ENCODE measurements around the gene GOLGA7B.
"Not testable (repeated sequence)": the region's sequence is repeated elsewhere in the genome, so short reads cannot be mapped to it uniquely, and the experiment has no call there.

Gene GOLGA7B

DNA sequence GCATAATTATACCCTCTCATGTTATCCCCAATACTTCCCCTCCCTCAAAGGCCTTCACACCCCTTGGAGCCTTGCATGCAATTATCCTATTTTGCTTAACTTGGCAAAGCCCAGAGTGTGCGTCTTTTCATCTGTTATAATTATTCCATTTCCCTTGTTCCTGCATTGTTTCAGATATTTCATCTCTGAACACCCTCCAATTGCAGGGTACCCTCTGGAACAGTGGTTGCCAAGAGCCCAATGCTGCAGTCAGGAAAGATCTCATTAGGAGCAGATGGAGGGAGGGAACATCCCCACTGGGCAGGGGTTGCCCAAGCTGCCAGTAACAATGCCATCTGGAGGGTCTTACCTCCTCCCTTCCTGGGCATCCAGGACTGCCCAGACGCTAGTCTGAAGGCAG is 18.4 kb upstream of the GOLGA7B start:
- no peak for DNase-seq (ENCODE audit: low read depth in 2 of 2)

GRCh38 chr10:97836446-97836845 is 13.2 kb upstream of the GOLGA7B start:
- DNase-seq (ENCODE audit: low read depth in 2 of 2): no peak

GRCh38 chr10:97838091-97838490 is 11.6 kb upstream of the GOLGA7B start:
- no peak for DNase-seq (ENCODE audit: low read depth in 2 of 2)

DNA sequence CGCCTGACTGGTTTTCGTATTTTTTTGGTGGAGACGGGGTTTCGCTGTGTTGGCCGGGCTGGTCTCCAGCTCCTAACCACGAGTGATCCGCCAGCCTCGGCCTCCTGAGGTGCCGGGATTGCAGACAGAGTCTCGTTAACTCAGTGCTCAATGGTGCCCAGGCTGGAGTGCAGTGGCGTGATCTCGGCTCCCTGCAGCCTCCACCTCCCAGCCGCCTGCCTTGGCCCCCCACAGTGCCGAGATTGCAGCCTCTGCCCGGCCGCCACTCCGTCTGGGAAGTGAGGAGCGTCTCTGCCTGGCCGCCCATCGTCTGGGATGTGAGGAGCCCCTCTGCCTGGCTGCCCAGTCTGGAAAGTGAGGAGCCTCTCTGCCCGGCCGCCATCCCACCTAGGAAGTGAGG is 8.5 kb upstream of the GOLGA7B start:
- not testable (repeated sequence) for DNase-seq (ENCODE audit: low read depth in 2 of 2)

DNA sequence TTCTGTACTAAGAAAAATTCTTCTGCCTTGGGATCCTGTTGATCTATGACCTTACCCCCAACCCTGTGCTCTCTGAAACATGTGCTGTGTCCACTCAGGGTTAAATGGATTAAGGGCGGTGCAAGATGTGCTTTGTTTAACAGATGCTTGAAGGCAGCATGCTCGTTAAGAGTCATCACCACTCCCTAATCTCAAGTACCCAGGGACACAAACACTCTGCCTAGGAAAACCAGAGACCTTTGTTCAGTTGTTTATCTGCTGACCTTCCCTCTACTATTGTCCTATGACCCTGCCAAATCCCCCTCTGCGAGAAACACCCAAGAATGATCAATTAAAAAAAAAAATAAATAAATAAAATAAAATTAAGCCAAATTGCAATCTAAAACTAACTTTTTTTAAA is 7.5 kb upstream of the GOLGA7B start:
- DNase-seq (ENCODE audit: low read depth in 2 of 2): not testable (repeated sequence)

GRCh38 chr10:97842656-97843280 is 6.9 kb upstream of the GOLGA7B start:
- DNase-seq (ENCODE audit: low read depth in 2 of 2): no peak

DNA sequence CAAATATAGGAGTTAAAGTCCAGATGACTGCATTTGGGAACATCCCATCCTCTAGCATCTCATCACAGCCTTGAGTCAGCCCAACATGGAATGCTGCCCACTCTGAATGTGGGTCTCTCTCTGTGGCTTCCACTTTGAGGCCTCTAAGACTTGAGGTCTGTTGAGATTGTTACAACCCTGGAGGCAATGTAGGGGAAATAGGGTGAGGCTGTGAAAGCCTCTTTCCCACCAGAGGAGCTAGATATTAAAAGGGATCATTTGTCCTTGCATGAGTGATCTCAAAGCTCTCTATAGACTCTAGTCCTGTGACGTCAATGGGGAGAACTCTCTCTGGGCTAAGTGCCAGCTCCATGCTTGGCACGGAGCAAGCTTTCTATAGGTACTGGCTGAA is 6.4 kb upstream of the GOLGA7B start:
- DNase-seq (ENCODE audit: low read depth in 2 of 2): no peak

DNA sequence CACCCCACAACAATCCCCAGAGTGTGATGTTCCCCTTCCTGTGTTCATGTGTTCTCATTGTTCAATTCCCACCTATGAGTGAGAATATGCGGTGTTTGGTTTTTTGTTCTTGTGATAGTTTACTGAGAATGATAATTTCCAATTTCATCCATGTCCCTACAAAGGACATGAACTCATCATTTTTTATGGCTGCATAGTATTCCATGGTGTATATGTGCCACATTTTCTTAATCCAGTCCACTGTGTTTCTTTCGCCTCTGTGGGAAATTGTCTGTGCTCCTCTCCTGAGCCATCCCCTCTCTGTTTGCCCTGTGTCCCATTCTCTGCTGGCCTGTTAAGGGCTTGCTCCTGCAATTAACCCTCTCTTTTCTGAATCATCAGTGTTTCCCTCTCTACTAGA is 5.7 kb upstream of the GOLGA7B start:
- not testable (repeated sequence) for DNase-seq (ENCODE audit: low read depth in 2 of 2)

DNA sequence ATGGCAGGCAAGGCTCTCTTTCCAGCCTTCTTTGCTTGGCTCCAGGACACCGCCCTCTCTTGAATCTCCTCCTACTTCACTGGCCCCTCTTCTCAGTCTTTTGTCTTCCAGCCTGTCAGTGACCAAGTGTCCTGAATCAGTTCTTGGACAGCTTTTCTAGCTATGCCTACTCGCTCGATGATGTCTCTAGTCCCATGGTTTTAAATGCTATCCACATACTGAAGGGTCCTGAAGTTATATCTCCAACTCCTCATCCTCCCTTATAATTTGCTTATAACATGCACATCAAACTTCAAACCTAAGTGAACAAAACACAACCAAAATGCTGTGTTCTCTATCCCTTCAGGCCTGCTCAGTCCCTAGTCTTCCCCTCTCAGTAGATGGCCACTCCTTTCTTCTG is 5.0 kb upstream of the GOLGA7B start:
- DNase-seq (ENCODE audit: low read depth in 2 of 2): no peak

- no peak for DNase-seq (ENCODE audit: low read depth in 2 of 2)
Observed at GRCh38 chr10:97849103-97849686, 448 bp upstream of the GOLGA7B start.

- no peak for DNase-seq (ENCODE audit: low read depth in 2 of 2)
Observed at GRCh38 chr10:97850446-97850845, 803 bp downstream of the GOLGA7B start.

- DNase-seq (ENCODE audit: low read depth in 2 of 2): no peak
Observed at GRCh38 chr10:97851341-97852001, 1.8 kb downstream of the GOLGA7B start.

GRCh38 chr10:97852277-97852676 is 2.6 kb downstream of the GOLGA7B start:
- DNase-seq (ENCODE audit: low read depth in 2 of 2): no peak

GRCh38 chr10:97852840-97853405 is 3.3 kb downstream of the GOLGA7B start:
- DNase-seq (ENCODE audit: low read depth in 2 of 2): no peak

DNA sequence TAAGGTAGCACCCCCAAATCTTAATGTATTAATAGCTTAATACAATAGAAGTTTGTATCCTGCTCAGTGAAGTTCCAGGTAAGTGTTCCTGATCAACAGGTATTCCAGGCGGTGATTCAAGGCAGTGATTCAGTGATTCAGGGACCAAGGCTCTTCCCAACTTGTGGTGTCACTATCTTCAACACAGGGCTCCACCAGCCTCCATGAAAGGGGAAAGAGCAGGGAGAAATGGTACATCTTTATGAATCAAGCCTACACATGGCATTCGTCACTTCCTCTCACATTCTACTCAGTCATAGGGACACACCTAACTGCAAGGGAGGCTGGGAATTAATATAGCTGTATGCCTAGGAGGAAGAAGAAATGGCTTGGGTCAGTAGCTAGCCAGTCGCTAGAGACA is 5.1 kb downstream of the GOLGA7B start:
- no peak for DNase-seq (ENCODE audit: low read depth in 2 of 2)

DNA sequence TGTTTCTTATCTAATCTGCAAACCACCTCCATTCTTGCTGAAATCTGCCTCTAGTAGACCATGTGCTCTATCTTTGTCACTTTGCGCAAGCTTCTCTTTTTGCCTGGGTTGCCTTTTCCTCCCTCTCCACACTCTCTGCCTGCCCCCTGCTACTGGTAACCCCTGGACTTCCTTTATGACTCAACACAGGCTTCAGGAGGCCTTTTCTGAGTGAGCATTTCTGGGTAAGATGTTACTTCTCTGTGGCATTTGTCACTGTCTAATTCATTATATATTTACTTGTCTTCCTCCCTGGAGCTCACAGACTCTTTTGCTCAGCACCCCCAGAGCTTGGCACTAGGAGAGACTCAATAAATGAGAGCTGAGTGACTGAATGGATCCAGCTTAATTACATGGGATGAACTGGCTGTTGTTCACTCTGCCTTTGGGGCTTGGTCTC is 8.4 kb downstream of the GOLGA7B start:
- no peak for DNase-seq (ENCODE audit: low read depth in 2 of 2)

GRCh38 chr10:97861097-97861750 is 11.6 kb downstream of the GOLGA7B start:
- DNase-seq (ENCODE audit: low read depth in 2 of 2): no peak

DNA sequence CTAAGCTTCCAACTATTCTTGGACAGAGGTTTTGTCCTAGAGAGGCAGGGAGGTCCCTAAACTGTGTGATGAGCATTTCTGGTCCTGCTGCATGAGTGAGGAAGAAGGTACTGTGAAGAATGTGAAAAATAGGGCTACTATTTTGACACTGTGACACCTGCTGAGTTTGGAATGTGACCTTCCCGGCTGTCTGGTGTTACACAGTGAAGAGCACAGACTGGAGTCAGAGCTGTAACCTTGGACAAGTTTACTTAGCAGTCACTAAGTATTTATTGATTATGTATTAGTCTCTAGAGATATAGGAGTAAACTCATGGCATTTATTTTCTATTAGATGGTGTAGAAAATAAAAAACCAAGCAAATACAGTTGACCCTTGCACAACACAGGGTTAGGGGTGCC is 12.3 kb downstream of the GOLGA7B start:
- no peak for DNase-seq (ENCODE audit: low read depth in 2 of 2)

- DNase-seq (ENCODE audit: low read depth in 2 of 2): no peak
Observed at GRCh38 chr10:97863808-97864207, 14.2 kb downstream of the GOLGA7B start.

GRCh38 chr10:97865488-97865887 is 15.8 kb downstream of the GOLGA7B start:
- DNase-seq (ENCODE audit: low read depth in 2 of 2): no peak

- no peak for DNase-seq (ENCODE audit: low read depth in 2 of 2)
Observed at GRCh38 chr10:97866524-97867219, 17.0 kb downstream of the GOLGA7B start.

All from activated CD8-positive, alpha-beta memory T cell treated with anti-CD3 and anti-CD28 coated beads for 4 hours (primary cell).